HG03558 (cell line): ENCODE measurements around the gene SMIM45.

ENCODE experiments used
- ATAC-seq: cut with Tn5 transposase; IDR thresholded peaks from one replicate; pipeline ENCODE4 v1.9.1; 2021; ENCODE audit warnings: moderate number of reproducible peaks; ENCODE audit not compliant: unreplicated experiment; ENCODE audit errors: extremely low read depth

Gene SMIM45

DNA sequence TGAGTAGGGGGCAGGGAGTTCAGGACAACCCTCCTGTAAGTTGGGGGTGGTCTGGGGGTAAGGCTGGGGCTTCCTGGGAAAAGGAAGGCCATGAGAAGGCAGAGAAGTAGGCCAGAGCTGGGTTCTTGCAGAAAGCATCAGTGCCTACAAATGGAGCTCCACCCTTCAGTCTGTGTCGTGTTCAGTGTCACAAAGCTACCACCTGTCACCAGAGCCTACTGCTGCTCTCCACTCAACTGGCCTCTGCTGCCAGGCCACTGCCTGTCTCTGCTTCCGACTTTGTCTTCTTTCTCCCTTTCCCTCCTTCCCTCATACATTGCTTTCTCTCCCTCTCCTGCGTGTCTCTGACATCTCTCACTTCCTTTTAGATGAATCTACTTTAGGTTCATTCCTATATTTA, 43.3 kb downstream of the SMIM45 start:
- no peak for ATAC-seq

DNA sequence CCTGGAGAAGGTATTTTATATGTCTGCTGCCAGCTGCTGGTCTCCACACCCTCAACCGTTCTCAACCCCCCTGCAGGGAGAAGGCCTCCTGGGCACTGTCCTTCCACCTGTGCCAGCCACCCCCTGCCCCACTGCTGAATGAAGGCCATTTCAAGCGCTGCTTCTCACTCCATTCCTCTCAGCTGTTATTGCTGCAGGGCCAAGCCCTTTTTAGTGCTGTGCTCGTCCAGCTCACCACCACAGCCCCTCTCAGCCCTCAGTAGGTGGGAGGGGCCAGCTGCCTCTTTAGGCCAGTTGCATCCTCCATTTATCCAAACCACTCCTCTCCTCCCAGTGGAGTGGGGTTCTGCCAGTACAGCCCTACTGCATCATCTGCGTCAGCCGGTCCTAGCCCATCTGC, 44.9 kb downstream of the SMIM45 start:
- no peak for ATAC-seq

DNA sequence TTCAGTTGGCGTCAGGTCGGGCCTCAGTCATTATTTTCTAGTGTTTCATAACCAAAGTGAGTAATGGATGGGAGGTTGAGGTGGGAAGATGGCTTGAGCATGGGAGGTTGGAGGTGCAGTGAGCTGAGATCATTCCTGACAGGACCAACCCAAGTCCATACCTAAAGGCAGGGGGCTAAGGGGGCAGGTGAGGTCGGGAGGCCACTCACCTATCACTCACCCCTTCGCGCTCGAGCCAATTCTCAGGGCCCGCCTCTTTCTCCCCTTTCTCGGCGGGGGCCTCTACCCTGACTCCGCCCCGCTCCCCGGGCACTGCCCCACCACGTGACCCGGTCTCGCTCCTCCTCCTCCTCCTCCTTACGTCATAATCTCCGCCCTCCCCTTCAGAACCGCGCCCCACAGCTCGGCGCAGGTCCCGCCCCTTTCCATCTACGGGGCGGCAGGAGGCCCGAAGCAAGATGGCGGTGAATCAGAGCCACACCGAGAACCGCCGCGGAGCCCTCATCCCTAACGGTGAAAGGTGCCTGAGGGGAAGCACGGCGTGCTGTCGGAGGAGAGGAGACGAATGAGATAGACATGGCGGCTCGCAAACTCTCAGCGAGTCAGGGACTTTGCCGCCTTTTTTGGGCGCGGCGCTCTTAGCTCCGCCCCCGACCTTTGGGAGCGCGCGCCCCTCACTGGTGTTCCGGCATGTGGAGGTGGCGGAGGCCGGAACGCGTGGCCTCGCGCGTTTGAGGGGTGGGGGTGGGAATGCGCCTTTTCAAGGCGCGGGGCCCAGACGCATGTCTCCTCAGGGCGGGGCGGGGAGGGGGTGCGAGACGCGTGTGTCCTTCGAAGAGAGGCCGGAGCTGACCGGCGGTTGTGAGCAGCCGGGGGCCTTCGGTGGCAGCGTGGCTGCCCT, 46.7 kb downstream of the SMIM45 start, which contains the start of gene WBP2NL:
Gene WBP2NL (plus strand): TSS at position 428 of the 901 bp plus-strand sequence. CDS start 31 bp downstream, at position 459.
- ATAC-seq: no peak

DNA sequence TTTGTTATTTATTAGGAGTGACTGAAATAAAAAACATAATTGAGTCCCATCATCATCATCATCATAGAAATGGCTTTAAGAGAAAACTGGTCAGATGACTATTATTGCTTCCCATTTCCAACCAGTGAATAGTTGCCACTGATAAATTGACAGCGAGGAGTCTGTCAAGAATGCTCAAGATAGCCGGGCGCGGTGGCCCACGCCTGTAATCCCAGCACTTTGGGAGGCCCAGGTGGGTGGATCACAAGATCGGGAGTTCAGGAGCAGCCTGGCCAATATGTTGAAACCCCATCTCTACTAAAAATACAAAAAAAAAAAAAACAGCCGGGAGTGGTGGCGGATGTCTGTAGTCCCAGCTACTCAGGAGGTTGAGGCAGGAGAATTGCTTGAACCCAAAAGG, 48.5 kb downstream of the SMIM45 start:
- ATAC-seq: no peak

DNA sequence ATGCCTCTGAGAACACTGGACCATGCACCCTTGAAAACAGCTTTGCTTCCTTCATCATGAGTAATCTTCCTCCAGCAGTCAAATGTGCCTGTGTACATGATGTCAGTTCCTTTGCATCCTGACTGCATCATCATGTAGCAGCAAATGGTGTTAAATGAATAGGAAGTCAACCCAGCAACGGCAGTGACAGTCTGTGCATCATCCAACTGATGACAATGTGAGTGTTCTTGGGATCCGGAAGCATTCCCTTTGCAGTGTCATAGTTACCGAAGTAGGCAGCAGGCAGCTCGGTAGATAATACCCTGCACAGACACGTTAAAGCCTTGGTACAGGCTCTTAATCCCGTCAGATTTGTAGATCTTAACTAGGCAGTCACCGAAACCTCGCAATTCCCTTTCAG, 49.2 kb downstream of the SMIM45 start:
- no peak for ATAC-seq

DNA sequence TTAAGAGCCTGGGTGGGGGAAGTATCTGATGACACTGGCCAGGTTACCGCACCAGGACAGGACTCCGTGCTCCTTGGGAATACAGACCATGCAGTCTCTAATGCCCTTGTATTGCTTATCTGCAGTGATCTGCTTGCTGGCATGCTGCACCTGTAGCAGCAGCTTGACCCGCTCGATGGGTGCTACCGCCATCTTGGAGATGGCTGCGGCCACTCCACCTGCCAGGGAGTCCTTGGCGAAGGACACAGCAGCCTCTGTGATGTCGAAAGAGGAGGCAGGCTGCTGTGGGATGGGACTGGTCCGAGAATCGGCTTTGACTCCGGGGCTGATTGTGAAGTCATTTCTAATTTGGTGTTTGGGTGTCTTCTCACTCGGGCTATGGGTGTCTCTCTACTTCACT, 49.8 kb downstream of the SMIM45 start:
- no peak for ATAC-seq

DNA sequence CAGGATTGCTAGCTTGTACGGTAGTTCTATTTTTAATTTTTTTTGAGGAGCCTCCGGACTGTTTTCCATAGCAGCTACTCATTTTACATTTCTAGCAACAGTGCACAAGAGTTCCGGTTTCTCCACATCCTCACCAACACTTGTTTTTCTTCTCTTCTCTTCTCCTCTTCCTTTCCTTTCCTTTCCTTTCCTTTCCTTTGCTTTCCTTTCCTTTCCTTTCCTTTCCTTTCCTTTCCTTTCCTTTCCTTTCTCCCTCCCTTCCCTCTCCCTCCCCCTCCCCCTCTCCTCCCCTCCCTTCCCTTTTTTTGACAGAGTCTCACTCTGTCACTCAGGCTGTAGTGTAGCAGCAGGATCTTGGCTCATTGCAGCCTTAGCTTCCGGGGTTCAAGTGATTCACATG, 56.0 kb downstream of the SMIM45 start:
- no peak for ATAC-seq
